B cell (primary cell): Measurements from ENCODE around the gene FRMD3.

ENCODE experiments used
- EZH2 ChIP-seq: IDR thresholded peaks from 2 replicates; pipeline ENCODE4 v1.6.1; 2012; ENCODE audit warnings: borderline replicate concordance, low read depth, mild to moderate bottlenecking, moderate library complexity, low read length; ENCODE audit not compliant: insufficient read depth, poor library complexity, severe bottlenecking
- TF ChIP-seq, protein P1 (sequence below): fragments of 200-600 bp; IDR thresholded peaks from one replicate; pipeline ENCODE4 v1.8.0; 2022; ENCODE audit warnings: antibody characterized with exemption, mild to moderate bottlenecking

DNA sequence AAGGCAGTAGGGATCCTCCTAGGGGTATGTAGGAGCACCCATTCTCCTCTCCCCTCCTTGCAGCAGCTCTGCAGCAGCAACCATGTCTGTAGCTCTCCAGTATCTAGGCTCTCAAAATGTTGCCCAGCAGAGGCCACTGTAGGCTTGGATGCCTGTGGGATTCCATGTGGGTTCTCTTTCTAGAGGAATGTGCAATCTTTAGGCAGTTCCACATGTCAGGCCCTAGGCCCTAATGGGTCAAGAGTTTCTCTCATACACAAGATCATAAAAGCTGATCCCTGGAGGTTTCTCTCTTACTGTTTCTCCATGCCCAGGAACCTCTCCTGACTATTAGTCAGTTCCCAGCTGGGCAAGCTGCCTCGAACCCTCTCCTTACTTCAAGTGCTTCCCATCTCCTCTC, 215.8 kb downstream of the FRMD3 start:
- TF ChIP-seq, protein P1, sequence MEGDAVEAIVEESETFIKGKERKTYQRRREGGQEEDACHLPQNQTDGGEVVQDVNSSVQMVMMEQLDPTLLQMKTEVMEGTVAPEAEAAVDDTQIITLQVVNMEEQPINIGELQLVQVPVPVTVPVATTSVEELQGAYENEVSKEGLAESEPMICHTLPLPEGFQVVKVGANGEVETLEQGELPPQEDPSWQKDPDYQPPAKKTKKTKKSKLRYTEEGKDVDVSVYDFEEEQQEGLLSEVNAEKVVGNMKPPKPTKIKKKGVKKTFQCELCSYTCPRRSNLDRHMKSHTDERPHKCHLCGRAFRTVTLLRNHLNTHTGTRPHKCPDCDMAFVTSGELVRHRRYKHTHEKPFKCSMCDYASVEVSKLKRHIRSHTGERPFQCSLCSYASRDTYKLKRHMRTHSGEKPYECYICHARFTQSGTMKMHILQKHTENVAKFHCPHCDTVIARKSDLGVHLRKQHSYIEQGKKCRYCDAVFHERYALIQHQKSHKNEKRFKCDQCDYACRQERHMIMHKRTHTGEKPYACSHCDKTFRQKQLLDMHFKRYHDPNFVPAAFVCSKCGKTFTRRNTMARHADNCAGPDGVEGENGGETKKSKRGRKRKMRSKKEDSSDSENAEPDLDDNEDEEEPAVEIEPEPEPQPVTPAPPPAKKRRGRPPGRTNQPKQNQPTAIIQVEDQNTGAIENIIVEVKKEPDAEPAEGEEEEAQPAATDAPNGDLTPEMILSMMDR: no peak
- no peak for TF ChIP-seq EZH2
